Gastroesophageal sphincter (tissue), 3 donors: ENCODE data around the gene PKD2.

Source experiments
- POLR2A ChIP-seq, 2 donors: fragments of 450-650 bp; IDR thresholded peaks; one replicate each; pipeline ENCODE4 v1.6.1; 2017; ENCODE audit warnings: antibody characterized with exemption in 2 of 2, mild to moderate bottlenecking in 2 of 2, moderate library complexity in 1 of 2
- TF ChIP-seq, protein P1 (sequence below), 4 experiments: fragments of 200-600 bp in 2 of 4; fragments of 450-650 bp in 2 of 4; sonication (generic) in 1 of 4; IDR thresholded peaks; one replicate each; pipeline ENCODE4 v1.5.1; 2017 to 2019; ENCODE audit warnings: antibody characterized with exemption in 4 of 4, mild to moderate bottlenecking in 2 of 4, moderate library complexity in 2 of 4

- no peak for TF ChIP-seq POLR2A (IDR thresholded peaks at IDR 0.05)
- TF ChIP-seq, protein P1, sequence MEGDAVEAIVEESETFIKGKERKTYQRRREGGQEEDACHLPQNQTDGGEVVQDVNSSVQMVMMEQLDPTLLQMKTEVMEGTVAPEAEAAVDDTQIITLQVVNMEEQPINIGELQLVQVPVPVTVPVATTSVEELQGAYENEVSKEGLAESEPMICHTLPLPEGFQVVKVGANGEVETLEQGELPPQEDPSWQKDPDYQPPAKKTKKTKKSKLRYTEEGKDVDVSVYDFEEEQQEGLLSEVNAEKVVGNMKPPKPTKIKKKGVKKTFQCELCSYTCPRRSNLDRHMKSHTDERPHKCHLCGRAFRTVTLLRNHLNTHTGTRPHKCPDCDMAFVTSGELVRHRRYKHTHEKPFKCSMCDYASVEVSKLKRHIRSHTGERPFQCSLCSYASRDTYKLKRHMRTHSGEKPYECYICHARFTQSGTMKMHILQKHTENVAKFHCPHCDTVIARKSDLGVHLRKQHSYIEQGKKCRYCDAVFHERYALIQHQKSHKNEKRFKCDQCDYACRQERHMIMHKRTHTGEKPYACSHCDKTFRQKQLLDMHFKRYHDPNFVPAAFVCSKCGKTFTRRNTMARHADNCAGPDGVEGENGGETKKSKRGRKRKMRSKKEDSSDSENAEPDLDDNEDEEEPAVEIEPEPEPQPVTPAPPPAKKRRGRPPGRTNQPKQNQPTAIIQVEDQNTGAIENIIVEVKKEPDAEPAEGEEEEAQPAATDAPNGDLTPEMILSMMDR (IDR thresholded peaks at IDR 0.05) = no peak
Observed at GRCh38 chr4:87975466-87975865, 32.0 kb upstream of the PKD2 start, which contains the start of gene SPP1.
